Superior temporal gyrus (tissue), 1 donor: ENCODE measurements around the gene SFXN5.

Source experiments
- DNase-seq: peaks from one replicate; pipeline ENCODE4 v3.0.0-alpha.2; 2016; ENCODE audit errors: extremely low spot score

The SFXN5 gene

DNA sequence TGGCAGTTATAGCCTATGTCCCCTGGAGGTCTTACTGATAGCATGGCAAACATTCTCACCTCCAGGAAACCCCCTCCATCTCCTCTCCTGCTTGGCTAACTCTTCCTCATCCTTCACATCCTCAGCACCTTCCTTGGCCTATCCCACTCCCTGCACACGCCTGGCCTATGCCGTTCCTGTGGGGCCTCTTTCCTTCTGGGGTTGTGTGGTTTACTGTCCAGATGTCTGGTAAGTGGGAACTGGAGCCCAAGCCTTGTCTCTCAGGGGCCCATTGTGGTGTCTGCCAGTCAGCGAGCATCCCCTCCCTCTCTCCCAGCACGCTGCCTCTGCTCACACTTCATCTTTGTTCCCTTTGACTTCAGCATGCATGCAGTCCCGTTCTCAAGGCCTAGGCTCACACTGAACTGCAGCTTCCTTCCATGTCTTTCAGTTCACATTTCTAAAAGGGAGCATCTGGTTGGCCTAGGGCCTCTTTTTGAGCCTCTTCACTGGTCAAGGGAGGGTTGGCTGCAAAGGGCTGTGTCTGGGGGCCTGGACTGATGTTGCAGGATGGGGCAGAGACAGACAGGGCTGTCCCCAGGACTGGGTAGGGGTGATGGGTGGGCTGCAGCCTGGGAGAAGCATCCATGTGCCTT is 171.2 kb downstream of the SFXN5 start:
- no peak for DNase-seq

DNA sequence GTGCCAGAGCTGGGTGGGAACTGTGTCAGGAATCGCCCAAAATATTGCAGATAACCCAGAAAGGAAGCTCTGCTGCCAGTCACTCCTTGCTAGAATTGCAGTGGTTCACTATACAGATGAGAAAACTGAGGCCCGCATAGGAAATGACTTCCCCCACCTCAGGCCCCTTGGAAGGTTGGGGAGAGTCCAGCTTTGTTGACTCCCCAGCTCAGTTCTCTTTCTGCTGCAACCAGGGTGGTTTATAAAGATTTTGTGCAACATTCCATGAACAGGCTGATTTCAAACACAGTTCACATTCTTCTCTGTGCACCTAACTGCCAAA is 173.0 kb downstream of the SFXN5 start:
- no peak for DNase-seq

DNA sequence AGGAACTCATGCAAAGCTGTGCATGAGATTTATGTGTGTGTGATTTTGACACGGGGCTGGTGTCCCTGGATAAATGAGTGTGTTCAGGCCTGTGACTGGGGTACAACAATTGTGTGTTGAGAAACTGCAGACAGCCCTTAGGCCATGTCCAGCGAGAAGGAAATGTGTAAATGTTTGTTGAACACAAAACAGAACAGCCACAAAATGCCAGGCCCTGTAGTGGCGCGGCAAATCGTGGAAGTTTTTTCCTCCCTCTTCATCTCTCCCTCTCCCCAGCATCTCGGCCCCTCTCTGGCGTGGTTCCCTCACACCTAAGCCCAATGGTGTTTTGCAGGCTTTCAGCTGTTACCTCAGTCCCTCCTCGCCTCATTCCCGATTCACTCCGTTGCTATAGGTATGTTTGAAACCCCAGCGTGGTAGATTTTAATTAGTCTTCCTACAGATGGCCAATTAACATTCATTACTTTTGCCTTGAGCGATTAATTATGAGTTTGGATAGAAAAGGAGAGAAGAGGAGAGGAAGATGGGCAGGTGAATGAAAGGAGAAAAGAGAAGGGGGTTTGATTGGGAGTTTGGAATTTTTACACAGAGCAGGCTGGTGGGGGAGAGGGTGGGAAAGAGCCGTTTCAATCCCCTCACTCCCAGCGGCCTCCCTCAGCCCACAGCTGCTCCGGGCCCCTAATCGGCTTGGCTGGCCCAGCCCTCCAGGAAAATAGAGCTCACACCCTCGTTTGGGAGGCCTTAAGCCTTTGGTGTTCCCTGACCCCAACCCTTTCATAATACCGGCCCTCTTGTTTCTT is 173.5 kb downstream of the SFXN5 start:
- no peak for DNase-seq

GRCh38 chr2:72896446-72896845 is 175.1 kb downstream of the SFXN5 start:
- DNase-seq, result no peak

- no peak for DNase-seq
Observed at GRCh38 chr2:72895759-72896281, 175.7 kb downstream of the SFXN5 start.

DNA sequence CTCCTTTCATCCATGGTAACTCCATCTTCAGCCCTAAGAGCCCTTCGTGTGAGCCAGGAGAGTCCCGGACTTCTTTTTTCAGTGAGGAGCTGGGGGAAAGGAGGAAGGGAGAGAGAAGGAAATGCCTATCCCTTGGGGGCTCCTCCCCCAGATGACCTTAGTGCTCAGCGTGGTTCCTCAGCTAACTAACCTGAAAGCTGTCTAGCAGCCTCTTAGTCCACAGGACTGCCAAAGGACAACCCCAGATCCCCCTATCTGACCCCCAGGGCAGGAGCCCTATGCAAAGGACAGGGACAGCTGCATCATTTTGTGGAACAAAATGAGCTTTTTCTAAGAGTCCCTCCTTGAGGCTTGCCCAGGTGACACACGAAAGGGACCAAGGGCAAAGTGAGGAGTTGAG is 176.4 kb downstream of the SFXN5 start:
- no peak for DNase-seq

- DNase-seq, result no peak
Observed at GRCh38 chr2:72894514-72894913, 177.0 kb downstream of the SFXN5 start.

GRCh38 chr2:72893594-72894319 is 177.8 kb downstream of the SFXN5 start:
- peak; percentile 61 for DNase-seq

DNA sequence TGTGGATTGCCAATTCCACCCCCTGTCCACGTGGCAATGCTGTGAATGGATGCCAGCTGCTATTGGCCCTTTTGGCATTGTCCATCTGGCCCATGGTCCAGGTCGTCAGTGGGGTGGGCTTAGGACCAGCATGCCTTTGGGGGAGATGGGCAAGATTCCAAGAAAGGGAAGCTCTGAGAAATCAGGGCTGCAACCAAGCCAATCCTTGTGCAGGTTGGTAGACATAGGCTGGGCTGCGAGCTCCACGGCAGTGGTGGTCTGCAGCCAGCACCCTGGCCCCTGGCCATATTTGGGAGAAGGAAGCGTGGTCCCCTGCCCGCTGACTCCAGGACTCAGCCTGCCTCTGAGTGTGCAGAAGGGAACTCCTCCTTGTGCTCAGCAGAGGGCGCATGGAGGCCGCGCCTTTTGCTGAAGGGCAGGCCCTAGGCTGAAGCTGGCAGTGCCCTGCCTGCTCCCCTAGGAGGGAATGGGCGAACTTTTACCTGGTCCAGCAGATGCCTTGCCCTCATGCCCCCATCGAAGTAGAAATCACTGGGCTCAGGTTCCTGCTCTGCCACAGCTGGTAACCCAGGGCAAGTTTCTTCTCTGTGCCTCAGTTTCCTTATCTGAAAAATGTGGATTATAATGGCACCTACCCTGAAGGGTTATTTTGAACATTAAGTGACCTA is 178.9 kb downstream of the SFXN5 start:
- DNase-seq, result peak; percentile 74
